ENCODE measurements around the gene DPP6. TPM values are rescaled to one million over a fixed set of nuclear protein-coding genes. Genes with fewer than 3 reads are reported as not detected.

The DPP6 gene
- total RNA-seq, 1 donor from 2014 or later, result not detected

DNA sequence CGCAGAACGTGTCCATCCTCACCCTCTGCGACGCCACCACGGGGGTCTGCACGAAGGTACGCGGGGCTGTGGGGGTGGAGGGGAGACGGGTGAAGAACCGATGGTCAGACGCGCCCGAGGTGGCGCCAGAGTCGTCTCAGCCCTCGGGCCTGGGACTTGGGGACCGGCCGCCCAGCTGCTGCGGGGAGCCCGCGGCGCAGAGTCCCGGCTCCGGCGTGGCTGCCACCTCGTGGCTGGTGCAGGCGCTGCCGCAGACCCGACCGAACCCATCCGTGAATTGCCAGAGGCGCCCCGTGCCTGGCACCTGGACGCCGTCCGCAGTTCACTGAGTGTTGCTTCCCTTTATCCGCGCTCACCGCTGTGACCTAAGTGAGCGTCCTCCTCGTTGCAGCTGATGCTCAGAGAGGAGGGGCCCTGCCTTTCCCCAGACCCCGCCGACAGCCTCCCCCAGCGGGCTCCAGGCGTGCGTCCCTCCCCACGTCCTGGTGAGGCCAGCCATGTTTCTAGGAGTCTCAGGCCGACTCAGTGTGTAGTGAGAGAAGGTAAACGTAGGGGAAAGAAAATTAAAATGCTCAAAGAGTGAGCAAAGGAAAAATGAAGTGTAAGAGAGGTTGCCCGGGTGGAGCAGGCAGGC is 742.1 kb downstream of the DPP6 start:
- DNase-seq (ENCODE audit: low read depth), result no peak

GRCh38 chr7:154795014-154795413 is 742.8 kb downstream of the DPP6 start:
- no peak for DNase-seq (ENCODE audit: low read depth)

GRCh38 chr7:154795437-154795836 is 743.2 kb downstream of the DPP6 start:
- no peak for DNase-seq (ENCODE audit: low read depth)

- no peak for DNase-seq (ENCODE audit: low read depth)
Observed at GRCh38 chr7:154804449-154804848, 752.3 kb downstream of the DPP6 start.

DNA sequence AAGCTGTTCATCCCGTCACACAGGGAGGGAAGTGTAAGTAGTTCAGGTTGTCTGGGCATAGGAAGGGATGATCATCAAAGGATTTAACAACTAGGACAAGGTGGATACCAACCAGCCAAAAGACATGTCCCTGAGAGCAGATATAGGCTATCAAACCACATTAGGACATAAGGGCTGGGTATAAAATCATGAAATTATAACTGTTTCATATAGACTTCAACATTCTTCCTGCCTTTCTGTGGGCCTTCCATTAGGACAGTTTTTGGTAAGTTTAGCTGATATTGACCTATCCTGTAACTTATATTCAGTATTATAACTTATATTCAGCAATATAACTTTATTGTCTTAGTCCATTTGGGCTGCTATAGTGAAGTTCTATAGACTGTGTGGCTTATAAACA is 759.8 kb downstream of the DPP6 start:
- DNase-seq (ENCODE audit: low read depth), result no peak

- no peak for DNase-seq (ENCODE audit: low read depth)
Observed at GRCh38 chr7:154817224-154817896, 765.2 kb downstream of the DPP6 start.

- no peak for DNase-seq (ENCODE audit: low read depth)
Observed at GRCh38 chr7:154827007-154827406, 774.8 kb downstream of the DPP6 start.

GRCh38 chr7:154832557-154833138 is 780.5 kb downstream of the DPP6 start:
- no peak for DNase-seq (ENCODE audit: low read depth)

DNA sequence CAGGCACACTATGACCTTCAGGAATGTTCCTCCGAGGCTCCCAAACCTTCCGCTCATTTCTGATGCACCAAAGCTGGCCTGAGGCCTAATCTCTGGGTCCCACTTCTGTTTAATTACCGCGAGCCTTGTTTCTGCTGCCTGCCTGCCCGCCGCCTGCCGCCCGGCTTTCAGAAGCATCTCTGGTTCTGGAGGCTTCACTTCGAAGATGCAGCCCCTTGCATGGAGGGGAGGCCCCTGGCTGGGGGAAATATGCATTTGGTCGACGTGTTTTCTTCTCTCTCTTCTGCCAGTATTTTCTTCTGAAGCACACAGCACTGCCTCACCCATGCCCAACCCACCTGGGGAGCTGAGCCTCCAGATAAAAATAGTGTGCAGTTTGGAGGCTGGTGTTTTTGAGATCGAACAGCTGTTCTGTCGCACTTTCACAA is 783.8 kb downstream of the DPP6 start:
- no peak for DNase-seq (ENCODE audit: low read depth)

DNA sequence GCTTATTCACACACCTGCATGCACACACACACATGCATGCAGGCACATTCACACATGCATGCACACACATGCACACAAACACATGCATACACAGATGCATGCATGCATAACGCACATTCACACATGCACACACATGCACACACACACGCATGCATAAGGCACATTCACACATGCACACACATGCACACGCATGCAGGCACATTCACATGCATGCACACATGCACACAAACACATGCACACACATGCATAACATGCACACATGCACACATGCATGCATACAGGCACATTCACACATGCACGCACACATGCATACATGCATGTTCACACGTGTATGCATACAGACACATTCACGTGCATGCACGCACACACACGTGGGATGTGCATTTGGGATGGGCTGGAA is 784.9 kb downstream of the DPP6 start:
- no peak for DNase-seq (ENCODE audit: low read depth)

- DNase-seq (ENCODE audit: low read depth), result no peak
Observed at GRCh38 chr7:154837622-154838021, 785.4 kb downstream of the DPP6 start.

GRCh38 chr7:154840086-154840485 is 787.9 kb downstream of the DPP6 start:
- DNase-seq (ENCODE audit: low read depth), result no peak

DNA sequence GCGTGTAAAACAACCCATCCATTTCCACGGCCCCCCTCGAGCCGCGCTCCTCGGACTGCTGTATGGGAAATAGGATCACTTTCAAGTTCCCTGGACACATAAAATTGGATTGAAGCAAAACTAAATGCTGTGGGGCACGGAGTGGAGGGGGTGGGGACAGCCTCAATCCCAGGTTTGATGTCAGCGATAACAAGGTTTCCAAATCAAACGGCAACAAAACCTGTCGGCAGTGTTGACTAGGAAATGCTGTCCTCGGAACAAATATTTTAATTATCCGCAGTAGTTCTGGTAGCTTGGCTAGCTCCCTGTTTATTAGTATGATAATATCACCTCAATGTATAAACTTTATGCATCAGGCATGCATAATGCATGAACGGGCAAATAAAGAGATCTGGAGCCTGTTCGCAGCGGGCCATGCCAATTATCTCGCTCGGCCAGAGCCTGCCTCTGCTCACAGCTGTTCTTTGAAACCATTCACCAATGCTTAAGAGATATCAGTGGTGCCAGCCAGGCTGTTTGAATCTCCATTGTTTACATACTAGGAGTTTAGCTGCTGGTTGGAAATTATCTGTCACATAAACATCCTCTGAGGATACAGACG is 789.6 kb downstream of the DPP6 start:
- DNase-seq (ENCODE audit: low read depth), result peak; percentile 12

- no peak for DNase-seq (ENCODE audit: low read depth)
Observed at GRCh38 chr7:154842591-154842990, 790.4 kb downstream of the DPP6 start.

DNA sequence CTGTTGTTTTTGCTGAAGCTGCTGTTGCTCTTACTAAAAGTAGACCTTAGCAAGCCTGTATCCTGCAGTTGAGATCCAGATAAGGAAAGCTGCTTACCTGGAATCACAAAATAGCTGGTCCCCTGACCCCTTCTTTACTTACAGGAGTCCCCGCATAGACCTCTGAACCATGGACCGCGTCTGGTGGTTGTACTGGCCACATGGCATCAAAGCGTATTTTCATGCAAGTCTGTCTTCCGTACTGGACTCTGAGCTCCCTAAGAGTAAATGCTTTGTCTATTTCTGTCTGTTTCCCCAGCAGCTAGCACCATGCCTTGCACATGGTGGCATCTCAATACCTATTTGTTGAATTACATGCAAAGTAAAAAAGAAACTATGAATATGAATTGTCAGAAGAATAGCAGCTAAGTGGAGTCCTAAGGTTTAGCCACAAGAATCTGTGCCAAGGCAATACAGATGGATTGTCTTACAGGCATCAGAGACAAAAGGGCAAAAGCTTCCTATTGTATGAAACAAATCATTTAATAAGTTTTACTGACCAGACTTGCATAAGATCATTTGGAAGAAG is 791.6 kb downstream of the DPP6 start:
- no peak for DNase-seq (ENCODE audit: low read depth)

DNA sequence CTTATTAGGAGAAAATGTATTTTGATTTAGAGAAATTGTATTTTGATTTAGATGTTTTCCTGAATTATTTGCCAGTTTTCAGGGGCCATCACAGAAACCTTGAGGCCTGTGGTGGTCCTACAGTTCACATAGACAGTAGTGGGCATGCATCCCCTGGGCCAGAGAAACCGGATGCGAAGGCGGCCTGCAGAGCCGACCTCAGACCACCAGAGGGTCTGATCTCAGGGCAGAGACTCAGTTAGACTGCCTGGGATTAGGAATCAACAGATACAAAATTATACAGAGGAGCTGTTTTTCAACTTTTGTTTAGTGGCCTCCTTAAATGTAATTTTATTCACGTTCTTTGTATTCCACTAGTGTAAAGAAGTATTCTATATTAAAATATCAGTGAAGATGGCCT is 792.3 kb downstream of the DPP6 start:
- no peak for DNase-seq (ENCODE audit: low read depth)

GRCh38 chr7:154844955-154845354 is 792.8 kb downstream of the DPP6 start:
- no peak for DNase-seq (ENCODE audit: low read depth)

- no peak for DNase-seq (ENCODE audit: low read depth)
Observed at GRCh38 chr7:154848464-154848863, 796.3 kb downstream of the DPP6 start.

DNA sequence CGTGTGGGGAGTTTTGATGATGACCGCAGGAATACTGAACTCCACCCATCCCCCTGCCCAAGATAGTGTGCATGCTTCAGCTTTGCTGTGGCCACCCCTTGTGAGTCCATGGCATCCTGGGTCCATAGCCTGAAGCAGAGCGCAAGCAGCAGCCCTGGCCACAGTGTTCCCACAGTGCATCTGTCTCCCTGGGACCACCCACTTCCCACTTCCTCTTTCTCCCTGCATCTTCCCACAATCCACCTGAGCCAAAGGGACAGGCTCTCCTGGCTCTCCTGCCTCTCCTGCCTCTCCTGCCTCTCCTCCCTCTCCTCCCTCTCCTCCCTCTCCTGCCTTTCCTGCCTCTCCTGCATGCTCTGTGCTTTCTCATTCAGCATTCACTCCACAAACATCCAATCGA is 800.0 kb downstream of the DPP6 start:
- DNase-seq (ENCODE audit: low read depth), result no peak

DNA sequence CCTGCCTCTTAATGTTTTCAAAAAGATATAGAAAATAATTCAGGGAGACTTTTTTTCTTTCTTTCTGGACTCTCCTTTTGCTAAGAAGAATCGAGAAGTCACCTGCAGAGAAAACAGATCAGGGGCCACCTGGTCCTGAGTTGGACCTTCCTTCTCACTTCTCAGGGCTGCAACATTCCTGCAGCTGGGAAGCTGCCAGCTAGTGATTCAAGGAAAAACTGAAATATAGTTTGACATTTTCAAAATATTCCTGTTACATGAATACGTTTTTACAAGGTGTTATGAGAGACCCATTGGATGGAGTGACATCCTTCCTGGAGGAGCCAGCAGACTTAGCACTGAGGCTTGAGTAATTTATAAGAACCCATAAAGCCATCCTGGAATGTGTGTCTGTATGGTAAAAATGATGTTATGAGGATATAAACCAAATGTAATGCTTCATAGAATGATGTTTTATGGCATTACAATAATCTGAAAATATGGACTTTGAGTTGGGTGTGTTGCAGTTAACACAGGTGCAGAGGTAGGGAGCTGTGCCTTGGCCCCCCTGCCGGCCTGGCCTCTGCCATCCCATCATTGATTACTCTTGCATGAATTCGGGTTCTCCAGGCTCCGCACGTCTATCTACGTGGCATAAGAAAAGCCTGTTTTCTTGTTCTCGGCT is 801.0 kb downstream of the DPP6 start:
- no peak for DNase-seq (ENCODE audit: low read depth)

GRCh38 chr7:154853727-154854095 is 801.5 kb downstream of the DPP6 start:
- DNase-seq (ENCODE audit: low read depth), result no peak

DNA sequence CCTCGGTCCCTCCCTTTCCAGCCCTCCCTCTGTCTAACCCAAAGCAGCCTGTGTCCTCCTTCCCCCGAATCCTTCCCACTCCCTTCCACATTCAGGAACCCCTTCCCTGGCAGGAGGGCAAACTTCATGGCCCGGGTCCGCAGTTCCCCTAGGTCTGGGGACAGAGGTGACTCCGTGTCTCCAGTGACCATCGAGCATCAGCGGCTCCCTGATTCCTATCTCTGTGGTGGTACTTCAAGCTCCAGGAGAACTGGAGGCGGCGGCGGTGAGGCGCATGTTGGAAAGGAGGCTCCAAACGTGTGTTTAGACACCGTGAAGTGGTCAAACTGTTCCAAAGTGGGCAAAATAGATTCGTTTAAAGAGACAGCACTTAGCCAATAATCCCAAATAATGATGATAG is 802.6 kb downstream of the DPP6 start:
- no peak for DNase-seq (ENCODE audit: low read depth)
